Measurements from ENCODE around the gene ANKRD11.

GRCh38 chr16:89448656-89449055 is 41.7 kb downstream of the ANKRD11 start:
- TF ChIP-seq CTCF (conservative IDR thresholded peaks at IDR 0.05 in 1 of 2, IDR thresholded peaks at IDR 0.05 in 1 of 2; ENCODE audit: low read depth in 1 of 2, low read length in 2 of 2) (no peak), EZH2 (IDR thresholded peaks at IDR 0.05; ENCODE audit: low read length, missing control alignments) (no peak)
